Kidney glomerular epithelial cell (primary cell): ENCODE measurements around the gene CD44.
"Not testable (repeated sequence)": the region's sequence is repeated elsewhere in the genome, so short reads cannot be mapped to it uniquely, and the experiment has no call there.

Experiments used
- DNase-seq: peaks from one replicate; lab custom pipeline; 2025; lab: John Stamatoyannopoulos, UW

The CD44 gene

DNA sequence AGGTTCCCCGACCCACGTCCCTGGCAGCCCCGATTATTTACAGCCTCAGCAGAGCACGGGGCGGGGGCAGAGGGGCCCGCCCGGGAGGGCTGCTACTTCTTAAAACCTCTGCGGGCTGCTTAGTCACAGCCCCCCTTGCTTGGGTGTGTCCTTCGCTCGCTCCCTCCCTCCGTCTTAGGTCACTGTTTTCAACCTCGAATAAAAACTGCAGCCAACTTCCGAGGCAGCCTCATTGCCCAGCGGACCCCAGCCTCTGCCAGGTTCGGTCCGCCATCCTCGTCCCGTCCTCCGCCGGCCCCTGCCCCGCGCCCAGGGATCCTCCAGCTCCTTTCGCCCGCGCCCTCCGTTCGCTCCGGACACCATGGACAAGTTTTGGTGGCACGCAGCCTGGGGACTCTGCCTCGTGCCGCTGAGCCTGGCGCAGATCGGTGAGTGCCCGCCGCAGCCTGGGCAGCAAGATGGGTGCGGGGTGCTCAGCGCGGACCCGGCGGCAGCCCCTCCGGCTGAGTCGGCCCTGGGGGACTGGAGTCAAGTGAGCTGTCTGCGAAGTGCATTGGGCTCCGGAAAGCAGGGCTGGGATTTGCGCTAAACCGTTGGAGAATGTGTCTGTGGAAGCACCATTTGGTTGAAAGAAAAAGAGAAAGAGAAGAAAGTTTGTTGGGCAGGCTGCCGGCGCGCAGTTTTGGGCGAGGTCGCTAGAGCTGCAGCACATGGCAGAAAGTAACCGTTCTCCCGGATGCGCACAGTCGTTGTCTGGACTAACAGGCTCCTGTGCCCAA is at the start of gene CD44:
Gene CD44 (plus strand): TSS at position 229 of the 779 bp plus-strand sequence. CDS start 133 bp downstream, at position 362.
- DNase-seq: peak; percentile 37

DNA sequence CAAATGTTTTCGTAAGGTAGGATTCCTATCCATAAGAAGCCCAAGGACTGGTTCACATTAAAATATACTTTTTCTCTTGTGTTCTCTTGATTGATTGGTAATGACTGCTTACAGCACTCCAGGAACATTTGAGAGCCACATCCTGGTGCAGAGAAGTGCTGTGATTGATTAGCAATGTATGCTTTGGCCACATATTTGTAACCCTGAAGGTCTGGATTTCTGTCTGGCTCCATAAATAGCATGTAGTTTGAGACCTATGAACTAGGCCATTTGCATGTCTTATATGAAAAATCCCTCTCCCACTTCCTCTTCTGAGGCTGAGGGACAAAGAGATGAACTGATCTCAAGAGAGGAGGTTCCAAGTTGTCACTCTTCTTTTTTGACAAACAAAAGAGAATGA is 49.3 kb upstream of the CD44 start:
- no peak for DNase-seq

DNA sequence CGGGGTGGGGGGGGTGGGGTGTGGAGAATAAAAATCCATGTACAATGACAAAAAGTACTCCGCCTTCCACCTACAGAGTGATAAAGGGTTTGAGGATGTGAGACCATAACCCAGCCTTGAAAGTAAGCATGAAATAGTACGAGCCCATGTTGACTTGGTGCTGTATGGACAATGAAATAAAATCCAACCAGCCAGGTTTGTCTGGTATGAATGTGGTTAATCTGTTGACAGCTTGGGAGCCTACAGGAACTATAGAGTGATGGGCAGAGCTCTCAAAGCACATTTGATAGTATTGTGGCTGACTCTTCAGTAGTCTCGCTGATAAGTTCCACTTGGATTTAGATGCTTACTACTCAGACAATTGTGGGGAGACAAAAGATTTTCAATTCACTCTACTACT is 48.8 kb upstream of the CD44 start:
- no peak for DNase-seq

DNA sequence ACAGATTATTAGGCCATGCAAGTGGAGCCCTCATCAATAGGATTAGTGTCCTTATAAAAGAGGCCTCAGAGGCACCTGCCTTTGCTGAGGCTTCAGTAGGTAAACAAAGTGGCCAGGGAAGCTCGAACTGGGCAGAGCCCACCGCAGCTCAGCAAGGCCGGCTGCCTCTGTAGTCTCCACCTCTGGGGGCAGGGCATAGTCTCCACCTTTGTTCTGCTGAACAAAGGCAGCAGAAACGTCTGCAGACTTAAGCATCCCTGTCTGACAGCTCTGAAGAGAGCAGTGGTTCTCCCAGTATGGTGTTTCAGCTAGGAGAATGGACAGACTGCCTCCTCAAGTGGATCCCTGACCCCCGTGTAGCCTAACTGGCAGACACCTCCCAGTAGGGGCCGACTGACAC is 48.0 kb upstream of the CD44 start:
- DNase-seq: not testable (repeated sequence)

DNA sequence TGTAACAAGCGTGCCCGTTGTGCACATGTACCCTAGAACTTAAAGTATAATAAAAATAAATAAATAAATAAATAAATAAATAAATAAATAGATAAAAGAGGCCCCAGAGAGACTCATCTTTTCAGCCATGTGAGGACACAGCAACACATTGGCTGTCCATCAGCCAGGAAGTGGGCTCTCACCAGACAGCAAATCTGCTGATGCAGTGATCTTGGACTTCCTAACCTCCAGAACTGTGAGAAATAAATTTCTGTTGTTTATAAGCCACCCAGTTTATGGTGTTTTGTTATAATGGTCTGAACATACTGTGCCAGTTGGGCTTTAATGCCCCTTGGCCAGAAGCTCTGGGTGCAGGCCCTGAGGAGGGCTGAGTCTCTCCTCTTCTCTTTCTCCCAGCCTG is 42.2 kb upstream of the CD44 start:
- DNase-seq: no peak

DNA sequence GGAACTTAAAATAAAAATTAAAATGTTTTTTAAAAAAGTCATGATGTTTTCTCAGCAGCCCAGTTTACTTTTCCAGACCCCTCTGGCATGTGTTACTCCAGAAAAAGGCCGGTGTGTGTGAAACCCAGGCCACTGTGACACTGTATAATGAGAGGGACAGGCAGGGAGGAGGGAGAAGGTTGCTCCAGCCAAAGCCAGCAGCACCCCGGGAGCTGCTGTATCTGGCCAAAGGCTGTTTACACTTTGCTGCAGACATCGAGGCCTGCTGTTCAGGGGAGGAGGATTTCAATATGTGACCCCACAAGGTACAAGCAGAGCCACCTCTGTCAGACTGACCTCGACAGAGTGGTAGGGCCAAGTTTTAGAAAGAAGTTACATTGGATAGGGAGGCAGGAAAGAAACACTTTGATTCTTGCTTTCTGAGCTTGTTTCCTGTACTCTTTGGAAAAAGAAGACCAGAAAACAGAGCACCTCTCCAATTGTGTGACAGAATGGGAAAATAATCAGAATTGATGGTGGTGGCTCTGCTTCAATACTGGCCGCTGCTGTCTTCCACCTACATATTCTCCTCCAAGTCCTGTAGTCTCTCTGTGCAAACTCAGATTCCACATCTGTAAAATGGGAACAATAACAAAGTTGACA is 41.0 kb upstream of the CD44 start:
- no peak for DNase-seq

DNA sequence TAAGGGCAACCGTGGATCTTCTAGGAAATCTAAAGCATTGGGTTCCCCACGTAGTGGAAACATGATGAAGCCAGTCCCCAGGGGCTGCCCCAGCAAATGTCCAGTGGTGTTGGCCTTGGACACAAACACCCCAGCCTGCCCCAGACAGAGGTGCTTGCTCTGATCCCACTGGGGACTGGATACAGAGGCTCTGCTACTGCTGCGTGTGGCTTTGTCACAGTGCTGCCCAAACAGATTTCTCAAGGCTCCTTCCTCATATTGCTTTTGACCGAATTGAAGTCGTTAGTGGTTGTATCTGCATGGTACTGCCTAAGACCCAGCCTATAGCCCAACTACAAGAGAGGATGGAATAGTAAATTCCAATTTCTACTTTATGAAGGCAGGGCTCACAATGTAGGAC is 40.1 kb upstream of the CD44 start:
- DNase-seq: no peak

DNA sequence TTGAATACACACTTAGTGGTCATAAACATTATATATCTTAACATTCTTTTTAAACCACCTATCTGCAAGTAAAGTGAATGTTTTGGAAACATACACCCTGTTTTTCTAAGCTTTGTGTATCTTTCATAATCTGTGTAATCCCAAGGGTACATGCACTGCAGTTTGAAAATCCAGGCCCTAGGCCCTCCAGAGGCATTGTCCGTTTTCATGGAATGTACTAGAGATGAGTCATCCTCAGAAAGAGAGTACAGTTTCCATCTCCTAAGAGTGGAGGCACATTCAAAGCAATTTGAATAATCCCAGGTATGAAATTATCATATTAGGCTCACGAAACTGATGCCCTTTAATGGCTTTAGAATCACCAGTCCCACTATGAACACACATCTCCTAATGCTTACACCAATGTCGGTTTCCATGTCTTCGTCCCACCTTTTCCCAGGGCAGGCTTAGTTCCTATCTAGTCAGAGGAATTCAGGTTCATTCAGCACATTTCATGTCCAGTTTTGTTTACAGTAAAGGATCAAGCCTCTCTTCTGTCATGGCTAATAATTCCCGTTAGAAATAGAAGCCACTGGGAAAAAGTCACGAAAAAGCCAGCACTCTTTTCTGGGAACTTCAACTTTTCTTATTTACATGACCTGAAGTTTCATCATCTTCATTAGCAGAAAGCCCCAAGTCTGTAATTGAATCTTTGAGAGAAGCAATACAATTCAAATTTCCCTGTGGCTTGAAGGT is 39.5 kb upstream of the CD44 start:
- DNase-seq: no peak

DNA sequence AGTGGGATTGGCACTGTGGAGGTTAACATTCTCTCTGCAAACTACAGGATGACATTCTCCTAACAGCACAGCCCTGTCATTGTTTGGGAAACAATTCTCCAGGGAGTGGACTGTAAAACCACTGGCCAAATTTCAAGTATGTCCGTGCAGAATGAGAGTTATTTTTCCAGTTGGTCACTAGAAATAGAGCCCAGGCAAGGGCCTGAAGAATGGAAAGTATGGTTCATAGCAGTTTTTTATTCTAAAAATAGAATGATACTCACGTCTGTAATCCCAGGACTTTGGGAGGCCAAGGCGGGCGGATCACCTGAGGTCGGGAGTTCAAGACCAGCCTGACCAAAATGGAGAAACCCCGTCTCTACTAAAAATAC is 39.0 kb upstream of the CD44 start:
- DNase-seq: no peak

DNA sequence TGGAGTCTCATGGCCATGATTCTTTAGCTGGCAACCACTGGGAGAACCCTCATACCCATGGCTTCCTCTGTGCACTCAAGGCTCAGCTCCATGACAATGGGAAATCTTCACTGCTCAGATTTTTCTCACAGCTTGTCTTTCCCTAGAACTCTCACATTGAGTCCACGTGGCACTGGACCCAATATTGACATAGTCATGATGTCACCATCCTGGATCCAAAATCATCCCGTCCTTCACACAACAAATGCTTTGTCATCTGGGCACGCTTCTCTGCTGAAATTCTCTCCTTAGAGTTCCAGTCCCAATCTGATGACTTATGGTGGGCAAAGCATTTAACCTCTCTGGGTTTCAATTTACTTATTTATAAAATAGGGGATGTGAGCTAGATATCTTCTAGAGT is 37.7 kb upstream of the CD44 start:
- no peak for DNase-seq

DNA sequence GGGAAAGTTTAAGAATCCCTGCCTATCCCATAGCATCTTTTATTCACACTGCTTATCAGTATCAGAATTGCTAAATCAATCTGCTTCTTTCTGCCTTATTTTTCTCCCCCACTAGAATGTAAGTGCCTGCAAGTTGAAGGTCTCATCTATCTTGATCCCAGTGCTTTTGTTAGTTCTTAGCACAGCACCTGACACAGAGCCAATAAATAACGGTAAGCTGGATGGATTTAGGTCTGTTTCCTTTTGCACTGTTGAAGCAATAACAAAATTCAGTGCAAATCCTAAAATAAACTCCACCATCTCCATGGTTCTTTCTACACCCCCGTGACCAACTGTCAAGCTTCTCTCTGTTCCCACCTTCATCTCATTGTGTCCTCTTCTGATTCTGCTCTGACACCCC is 36.7 kb upstream of the CD44 start:
- no peak for DNase-seq

DNA sequence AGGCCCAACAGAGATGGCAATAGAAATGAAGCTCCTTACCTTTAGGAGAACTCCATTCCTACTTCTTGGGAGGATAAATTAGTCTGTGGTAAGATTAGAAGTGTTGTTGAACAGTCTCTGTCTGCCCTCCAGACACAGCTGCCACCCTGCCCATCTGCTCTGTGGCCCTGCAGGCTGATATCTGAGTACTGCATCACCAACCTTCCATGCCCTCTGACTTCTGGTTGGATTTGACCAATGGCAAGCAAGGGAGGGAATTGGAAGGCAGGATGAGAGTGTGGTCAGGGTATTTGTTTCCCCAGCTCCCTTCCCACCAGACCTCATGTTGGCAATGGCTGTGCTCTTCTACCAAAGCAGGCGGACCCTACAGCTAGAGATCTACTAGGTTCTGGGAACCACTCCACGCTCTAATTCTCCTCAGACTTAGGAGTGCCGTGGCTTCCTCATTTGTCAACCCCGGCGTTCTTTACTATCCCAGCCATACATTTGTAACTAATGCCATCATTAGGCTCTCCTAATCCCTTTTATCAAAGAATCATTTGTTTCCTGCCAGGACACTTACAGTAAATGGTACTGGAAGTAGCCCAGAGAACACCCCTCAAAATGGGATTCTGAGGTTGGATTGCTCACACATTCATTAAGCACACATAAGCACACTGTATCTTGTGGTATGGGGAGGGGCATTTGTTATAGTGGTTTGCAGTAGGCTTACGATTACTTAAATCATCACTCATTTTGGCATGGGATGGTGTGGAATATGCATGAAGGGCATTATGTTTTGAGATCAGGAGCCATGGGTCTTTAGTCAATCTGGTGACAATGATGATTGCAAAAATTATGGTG is 35.4 kb upstream of the CD44 start:
- no peak for DNase-seq

DNA sequence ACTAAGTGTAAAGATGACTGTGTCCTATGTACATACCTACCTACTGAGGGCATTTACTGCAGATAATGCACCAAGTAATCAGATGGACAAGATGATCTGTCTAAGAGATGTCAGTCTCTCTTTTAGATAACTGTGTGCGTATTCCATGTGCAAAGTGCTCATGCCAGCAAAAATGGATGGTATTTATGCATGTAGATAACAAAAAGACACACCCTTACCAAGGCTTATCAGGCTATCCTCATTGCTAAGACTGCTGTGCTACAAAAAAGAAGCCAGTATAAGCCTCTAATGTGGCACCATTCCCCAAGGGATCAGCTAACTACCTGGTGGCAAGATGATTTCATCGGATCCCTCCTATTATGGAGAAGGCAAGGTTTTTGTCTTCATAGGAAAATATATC is 34.3 kb upstream of the CD44 start:
- DNase-seq: no peak

DNA sequence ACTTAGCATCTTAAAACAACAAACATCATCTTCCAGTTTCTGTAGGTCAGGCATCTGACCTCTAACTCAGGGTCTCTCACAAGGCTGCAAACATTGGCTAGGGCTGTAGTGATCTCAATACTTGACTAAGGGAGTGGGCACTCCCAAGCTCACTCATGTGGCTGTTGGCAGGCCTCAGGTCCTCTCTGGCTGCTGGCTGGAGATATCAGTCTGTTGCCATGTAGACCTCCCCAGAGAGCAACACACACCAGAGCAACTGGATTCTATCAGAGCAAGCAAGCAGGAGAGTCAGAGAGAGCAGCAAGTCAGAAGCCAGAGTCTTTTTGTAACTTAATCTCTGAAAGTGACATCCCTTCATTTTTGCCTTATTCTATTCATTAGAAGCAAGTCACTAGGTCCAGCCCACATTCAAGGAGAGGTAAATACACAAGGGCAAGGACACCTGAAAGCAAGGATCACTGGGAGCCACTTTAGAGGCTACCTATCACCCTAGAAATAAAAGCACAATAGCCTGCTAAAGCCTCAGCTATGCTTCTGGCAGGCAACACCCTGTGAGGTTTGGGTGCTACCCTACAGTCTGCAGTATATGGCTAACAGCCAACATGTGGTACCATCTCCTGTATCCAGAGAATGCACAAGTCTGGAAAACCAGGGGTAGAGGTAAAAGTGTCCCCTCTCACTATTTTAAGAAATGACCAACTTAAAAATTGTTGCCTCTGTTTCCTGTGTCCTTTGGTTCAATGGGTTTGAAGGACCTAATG is 33.5 kb upstream of the CD44 start:
- no peak for DNase-seq

DNA sequence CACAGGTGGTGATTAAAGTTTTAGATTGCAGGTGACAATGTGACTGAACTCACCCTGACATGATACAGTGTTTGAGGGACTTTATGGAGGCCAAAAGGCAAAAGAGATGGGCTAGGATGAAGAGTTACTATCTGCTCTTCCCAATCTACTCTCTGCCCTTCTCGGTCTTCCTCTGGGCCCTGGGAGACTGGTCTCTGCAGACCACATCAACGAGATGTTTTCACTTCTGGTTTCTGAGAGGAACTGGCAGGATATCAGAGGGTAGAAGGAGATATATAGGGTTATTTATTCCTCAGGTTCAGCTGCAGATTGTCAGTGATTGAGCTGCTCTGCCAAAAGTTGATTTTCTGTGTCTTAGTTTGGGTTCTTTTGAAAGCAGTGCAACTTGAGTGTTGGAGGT is 32.4 kb upstream of the CD44 start:
- DNase-seq: no peak

DNA sequence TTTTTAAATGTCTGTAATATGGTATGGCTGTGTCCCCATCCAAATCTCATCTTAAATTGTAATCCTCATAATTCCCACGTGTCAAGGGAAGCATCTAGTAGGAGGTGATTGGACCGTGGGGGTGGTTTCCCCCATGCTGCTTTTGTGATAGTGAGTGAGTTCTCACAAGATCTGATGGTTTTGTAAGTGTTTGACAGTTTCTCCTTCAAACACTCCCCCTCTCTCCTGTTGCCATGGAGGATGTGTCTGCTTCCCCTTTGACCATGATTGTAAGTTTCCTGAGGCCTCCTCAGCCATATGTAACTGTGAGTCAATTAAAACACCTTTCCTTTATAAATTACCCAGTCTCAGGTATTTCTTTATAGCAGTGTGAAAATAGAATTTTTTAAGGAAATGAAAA is 31.1 kb upstream of the CD44 start:
- DNase-seq: no peak

DNA sequence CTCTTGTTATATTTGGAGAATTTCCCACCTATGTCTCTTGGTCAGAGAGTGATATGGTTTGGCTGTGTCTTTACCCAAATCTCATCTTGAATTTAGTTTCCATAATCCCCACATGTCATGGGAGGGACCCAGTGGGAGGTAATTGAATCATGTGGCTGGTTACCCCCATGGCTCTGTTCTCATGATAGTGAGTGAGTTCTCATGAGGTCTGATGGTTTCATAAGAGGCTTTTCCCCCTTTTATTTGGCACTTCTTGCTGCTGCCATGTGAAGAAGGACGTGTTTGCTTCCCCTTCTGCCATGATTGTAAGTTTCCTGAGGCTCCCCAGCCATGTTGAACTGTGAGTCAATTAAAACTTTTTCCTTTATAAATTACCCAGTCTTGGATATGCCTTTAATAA is 30.6 kb upstream of the CD44 start:
- DNase-seq: not testable (repeated sequence)

DNA sequence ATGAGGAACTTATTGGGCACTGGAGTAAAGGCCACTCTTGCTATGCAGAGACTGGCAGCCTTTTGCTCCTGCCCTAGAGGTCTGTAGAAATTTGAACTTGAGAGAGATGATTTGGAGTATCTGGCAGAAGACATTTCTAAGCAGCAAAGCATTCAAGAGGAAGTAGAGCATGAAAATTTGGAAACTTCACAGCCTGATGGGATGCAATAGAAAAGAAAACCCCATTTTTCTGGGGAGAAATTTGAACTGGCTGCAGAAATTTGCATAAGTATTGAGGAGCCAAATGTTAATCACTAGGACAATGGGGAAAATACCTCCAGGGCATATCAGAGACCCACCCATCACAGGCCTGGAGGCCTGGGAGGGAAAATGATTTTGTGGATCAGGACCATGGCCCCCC is 29.9 kb upstream of the CD44 start:
- no peak for DNase-seq

DNA sequence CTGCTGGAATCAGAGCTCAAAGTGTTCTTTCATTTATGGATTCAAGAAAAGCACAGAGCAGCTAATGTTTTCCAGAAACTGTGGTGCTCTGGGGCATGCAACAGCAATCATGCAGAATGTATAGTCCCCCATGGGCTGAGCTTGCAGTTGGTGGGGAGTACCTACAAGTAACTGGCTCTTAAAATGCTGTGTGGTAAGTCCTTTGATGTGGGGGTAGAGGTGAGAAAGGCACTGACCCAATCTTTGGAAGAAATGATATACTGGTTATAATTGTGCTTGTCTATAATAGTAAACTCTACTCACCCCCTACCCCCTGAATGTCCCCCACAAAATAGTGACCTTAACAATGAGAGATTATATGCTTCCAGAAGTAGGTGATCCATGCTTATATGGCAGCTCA is 29.1 kb upstream of the CD44 start:
- DNase-seq: no peak

DNA sequence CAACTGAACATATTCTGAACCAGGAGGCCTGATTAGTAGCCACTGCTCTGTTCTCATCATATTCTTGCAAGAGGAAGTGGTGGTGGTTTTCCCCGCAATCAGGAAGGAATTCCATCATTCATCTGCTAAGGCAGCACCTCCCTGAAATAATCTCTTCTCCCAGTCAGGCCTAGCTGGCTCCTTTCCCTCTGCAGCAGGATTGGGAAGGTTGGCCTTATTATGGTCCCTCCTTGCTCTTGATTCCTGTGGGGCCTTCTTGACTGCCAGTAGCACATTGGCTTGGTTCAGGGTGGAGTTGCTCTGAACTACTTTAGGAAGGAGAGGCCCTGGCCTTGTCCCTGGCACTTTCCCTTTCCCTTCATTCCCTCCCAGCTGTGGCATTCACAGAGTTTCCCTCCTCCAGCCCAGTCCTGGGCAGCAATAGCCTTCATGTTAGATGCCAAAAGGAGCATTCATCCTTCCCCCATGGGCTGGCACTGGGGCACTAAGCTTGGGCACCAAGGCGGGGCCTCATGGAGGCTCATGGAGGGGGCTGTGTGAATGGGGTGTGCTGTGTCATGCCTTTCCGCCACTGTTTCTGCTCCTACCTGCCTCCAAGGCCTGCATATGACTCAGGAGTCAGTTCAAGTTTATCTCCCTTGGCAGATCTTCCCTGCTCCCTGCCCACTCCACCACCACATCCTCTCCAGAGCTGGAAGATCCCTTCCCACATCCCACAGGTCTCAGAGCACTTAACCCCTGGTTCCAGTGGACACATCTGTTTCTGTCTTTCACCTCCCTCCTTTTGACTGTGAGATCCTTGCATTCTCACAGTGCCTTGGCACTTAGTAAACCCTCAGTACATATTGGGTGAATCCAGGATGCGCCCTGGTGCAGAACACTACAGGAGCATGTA is 27.6 kb upstream of the CD44 start:
- peak; percentile 43 for DNase-seq
